ENCODE results near the gene IMPG1. TPM values are rescaled to one million over a fixed set of nuclear protein-coding genes. Genes with fewer than 3 reads are reported as not detected.
A peak's percentile ranks its signal among the peaks of the same experiment; 100 is the strongest.

Gene IMPG1
- total and polyA plus RNA-seq, 2 of the 13 experiments (the other 11 are each of a cell fraction or from before 2014, with no cell fraction given): not detected

GRCh38 chr6:75968143-75968542 lies 104.3 kb downstream of the IMPG1 start:
- no peaks in the 10 kb centered on the region; a peak in 1 of 5 replicates for H3K27me3 ChIP-seq (ENCODE audit: control insufficient read depth in 1 of 2, insufficient read depth in 2 of 2, low read length in 2 of 2)
- no peak for ATAC-seq
- no peaks in the 10 kb centered on the region for H3K36me3 ChIP-seq (replicated peaks in 1 of 2; ENCODE audit: control insufficient read depth in 1 of 2, insufficient read depth in 2 of 2, low read length in 2 of 2)
- intact Hi-C loops (cut with micrococcal nuclease; ENCODE audit: unreplicated experiment) (no loop called here), in situ Hi-C loops (cut with HindIII; ENCODE audit: extremely low pct_ligation_motif_present, low pct_unique_long_range_greater_than_20kb) (no loop called here)
- no peaks in the 10 kb centered on the region for H3K4me1 ChIP-seq (ENCODE audit: insufficient read depth, low read length)
- BruUV-seq (replicated peaks): no TSS peak
- H3K9me3 ChIP-seq (ENCODE audit: low read length): no peaks in the 10 kb centered on the region
- H3K27ac ChIP-seq (ENCODE audit: extremely low read length, insufficient read depth, low read length): no peak overlapping the region
- POLR2A ChIA-PET: no interaction called here
- FAIRE-seq: no peak
- H3K4me3 ChIP-seq (replicated peaks in 1 of 3; ENCODE audit: insufficient read depth in 1 of 3, low read depth in 2 of 3, low read length in 3 of 3): no peak overlapping the region
- no peak overlapping the region for H3K4me2 ChIP-seq (ENCODE audit: low read depth, low read length)
- DNase-seq (ENCODE audit: low spot score): no peak
- TF ChIP-seq MAFK (conservative IDR thresholded peaks at IDR 0.05 in 1 of 2, IDR thresholded peaks at IDR 0.05 in 1 of 2; ENCODE audit: low read length in 2 of 2) (peak in 1 of 2 experiments; percentile 52; a peak in 2 of 4 replicates), MXD4 (CRISPR knock-in tag; IDR thresholded peaks at IDR 0.05) (no peak)
- H3K9ac ChIP-seq (ENCODE audit: insufficient read depth, low read depth, low read length): no peak overlapping the region
- no peak overlapping the region for H2AFZ ChIP-seq (ENCODE audit: low read length)
- CTCF ChIA-PET (ENCODE audit: low intra/inter-chr PET ratio, low total read pairs): no interaction called here
- H3K79me2 ChIP-seq (ENCODE audit: insufficient read depth, low read length): no peaks in the 10 kb centered on the region
- no peaks in the 10 kb centered on the region for H4K20me1 ChIP-seq (ENCODE audit: insufficient read depth, low read length)

GRCh38 chr6:75963569-75963968 lies 108.9 kb downstream of the IMPG1 start:
- BruUV-seq (replicated peaks): no TSS peak
- H2AFZ ChIP-seq (ENCODE audit: low read length): no peak overlapping the region
- TF ChIP-seq ZNF430 (CRISPR knock-in tag; IDR thresholded peaks at IDR 0.05) (no peak), NFE2 (CRISPR knock-in tag; IDR thresholded peaks at IDR 0.05) (no peak), JARID2 (CRISPR knock-in tag; IDR thresholded peaks at IDR 0.05; ENCODE audit: insufficient replicate concordance) (no peak), XRCC5 (optimal IDR thresholded peaks at IDR 0.05; ENCODE audit: low read length) (no peak)

More at GRCh38 chr6:75963569-75963968, 108.9 kb downstream of the IMPG1 start:
- Histone ChIP-seq H3K9ac (ENCODE audit: insufficient read depth, low read depth, low read length) (no peak overlapping the region), H3K27ac (ENCODE audit: extremely low read length, insufficient read depth, low read length) (no peak overlapping the region), H3K4me1 (ENCODE audit: insufficient read depth, low read length) (no peaks in the 10 kb centered on the region), H4K20me1 (ENCODE audit: insufficient read depth, low read length) (no peaks in the 10 kb centered on the region), H3K79me2 (ENCODE audit: insufficient read depth, low read length) (no peaks in the 10 kb centered on the region), H3K4me2 (ENCODE audit: low read depth, low read length) (no peak overlapping the region), H3K36me3 (replicated peaks in 1 of 2; ENCODE audit: control insufficient read depth in 1 of 2, insufficient read depth in 2 of 2, low read length in 2 of 2) (no peaks in the 10 kb centered on the region), H3K27me3 (ENCODE audit: control insufficient read depth in 1 of 2, insufficient read depth in 2 of 2, low read length in 2 of 2) (no peaks in the 10 kb centered on the region), H3K4me3 (replicated peaks in 1 of 3; ENCODE audit: insufficient read depth in 1 of 3, low read depth in 2 of 3, low read length in 3 of 3) (no peak overlapping the region), H3K9me3 (ENCODE audit: low read length) (no peaks in the 10 kb centered on the region)
- intact Hi-C loops (cut with micrococcal nuclease; ENCODE audit: unreplicated experiment) (no loop called here), in situ Hi-C loops (cut with HindIII; ENCODE audit: extremely low pct_ligation_motif_present, low pct_unique_long_range_greater_than_20kb) (no loop called here)
- WGBS (ENCODE audit: low lambda C conversion rate): 0% methylated on average over 1 of the region's 1 CpG
- ATAC-seq: no peak
- ChIA-PET CTCF (ENCODE audit: low intra/inter-chr PET ratio, low total read pairs) (no interaction called here), POLR2A (no interaction called here)
- DNase-seq (ENCODE audit: low spot score): no peak
- no peak for FAIRE-seq
